GM23338 (cell line): ENCODE data around the gene PTPRN2. TPM values are rescaled to one million over a fixed set of nuclear protein-coding genes. Genes with fewer than 3 reads are reported as not detected.

Source experiments
- ATAC-seq: fragments of 200-7000 bp; cut with Tn5 transposase; 3 replicates; pipeline ENCODE4 v1.9.1; 2020
- DNase-seq: peaks from one replicate; pipeline ENCODE4 v3.0.0-alpha.2; 2015; ENCODE audit warnings: low spot score
- H2AFZ ChIP-seq: fragments of 200-600 bp; sonication (generic); 2 replicates; pipeline ENCODE4 v1.8.0; 2016; ENCODE audit warnings: antibody characterized with exemption, mild to moderate bottlenecking, moderate library complexity
- H3F3A ChIP-seq: fragments of 200-600 bp; sonication (generic); replicated peaks from 2 replicates; pipeline ENCODE4 v1.8.0; 2017; ENCODE audit warnings: antibody characterized with exemption, mixed run types, low read depth
- H3K27ac ChIP-seq: fragments of 200-600 bp; sonication (generic); 2 replicates; pipeline ENCODE4 v1.6.1; 2016; ENCODE audit warnings: low read depth
- H3K27me3 ChIP-seq: fragments of 200-600 bp; sonication (generic); 2 replicates; pipeline ENCODE4 v1.8.0; 2016; ENCODE audit warnings: mild to moderate bottlenecking, mixed run types, moderate library complexity; ENCODE audit not compliant: insufficient read depth
- H3K36me3 ChIP-seq: fragments of 200-600 bp; sonication (generic); 2 replicates; pipeline ENCODE4 v1.8.0; 2016; ENCODE audit warnings: mild to moderate bottlenecking; ENCODE audit not compliant: insufficient read depth
- H3K4me1 ChIP-seq: fragments of 200-600 bp; sonication (generic); 2 replicates; pipeline ENCODE4 v1.8.0; 2016; ENCODE audit warnings: mild to moderate bottlenecking, moderate library complexity; ENCODE audit not compliant: insufficient read depth
- H3K4me2 ChIP-seq: fragments of 200-600 bp; sonication (generic); 2 replicates; pipeline ENCODE4 v1.7.1; 2017; ENCODE audit warnings: mixed run types
- H3K4me3 ChIP-seq: fragments of 200-600 bp; sonication (generic); 2 replicates; pipeline ENCODE4 v1.6.1; 2016; ENCODE audit warnings: mixed run types
- H3K79me2 ChIP-seq: fragments of 200-600 bp; sonication (generic); replicated peaks from 2 replicates; pipeline ENCODE4 v1.8.0; 2017; ENCODE audit warnings: mild to moderate bottlenecking; ENCODE audit not compliant: insufficient read depth
- H3K9me2 ChIP-seq: fragments of 200-600 bp; sonication (generic); 2 replicates; pipeline ENCODE4 v1.8.0; 2017; ENCODE audit not compliant: insufficient read depth
- H4K20me1 ChIP-seq: fragments of 200-600 bp; sonication (generic); replicated peaks from 2 replicates; pipeline ENCODE4 v1.8.0; 2017; ENCODE audit warnings: mild to moderate bottlenecking; ENCODE audit not compliant: insufficient read depth
- H3K27ac Mint-ChIP-seq: 2 replicates; pipeline ENCODE4 v1.8.0; 2020; ENCODE audit warnings: inconsistent platforms, mild to moderate bottlenecking, moderate library complexity, mixed read lengths
- H3K27me3 Mint-ChIP-seq: 3 replicates; pipeline ENCODE4 v1.8.0; 2022; ENCODE audit warnings: low read depth, mild to moderate bottlenecking, moderate library complexity, mixed read lengths, inconsistent platforms; ENCODE audit not compliant: insufficient read depth, poor library complexity
- H3K36me3 Mint-ChIP-seq: 3 replicates; pipeline ENCODE4 v1.8.0; 2021; ENCODE audit warnings: low read depth, mild to moderate bottlenecking, inconsistent platforms, moderate library complexity, mixed read lengths
- H3K4me1 Mint-ChIP-seq: 3 replicates; pipeline ENCODE4 v1.8.0; 2020; ENCODE audit warnings: mild to moderate bottlenecking, inconsistent platforms, mixed read lengths
- H3K4me3 Mint-ChIP-seq: 3 replicates; pipeline ENCODE4 v1.8.0; 2021; ENCODE audit warnings: moderate library complexity, mild to moderate bottlenecking, inconsistent platforms, mixed read lengths
- H3K9me3 Mint-ChIP-seq: 3 replicates; pipeline ENCODE4 v1.8.0; 2020; ENCODE audit warnings: moderate library complexity, mild to moderate bottlenecking, inconsistent platforms, mixed read lengths
- CREB1 ChIP-seq: fragments of 250-450 bp; sonication (Bioruptor Pico); IDR thresholded peaks from 2 replicates; pipeline ENCODE4 v1.5.0; 2020; ENCODE audit warnings: low read depth, mild to moderate bottlenecking, moderate library complexity
- EZH2 ChIP-seq: fragments of 200-600 bp; sonication (generic); IDR thresholded peaks from one replicate; pipeline ENCODE4 v1.8.0; 2017; ENCODE audit warnings: antibody characterized with exemption, mild to moderate bottlenecking, low read depth; ENCODE audit not compliant: unreplicated experiment
- EZH2phosphoT487 ChIP-seq: fragments of 200-600 bp; sonication (generic); IDR thresholded peaks from one replicate; pipeline ENCODE4 v1.8.1; 2018; ENCODE audit warnings: antibody characterized with exemption; ENCODE audit not compliant: unreplicated experiment
- JUNB ChIP-seq: IDR thresholded peaks from one replicate; pipeline ENCODE4 v1.6.1; 2016; ENCODE audit warnings: antibody characterized with exemption; ENCODE audit not compliant: unreplicated experiment
- NANOG ChIP-seq: IDR thresholded peaks from 2 replicates; pipeline ENCODE4 v1.6.1; 2016; ENCODE audit warnings: antibody characterized with exemption, borderline replicate concordance
- POLR2AphosphoS5 ChIP-seq: IDR thresholded peaks from 2 replicates; pipeline ENCODE4 v1.6.1; 2016; ENCODE audit warnings: antibody characterized with exemption, low read depth
- STAT1 ChIP-seq: IDR thresholded peaks from one replicate; pipeline ENCODE4 v1.6.1; 2016; ENCODE audit warnings: antibody characterized with exemption; ENCODE audit not compliant: unreplicated experiment
- ZNF114 ChIP-seq: fragments of 250-450 bp; sonication (Bioruptor Pico); IDR thresholded peaks from 2 replicates; pipeline ENCODE4 v1.5.0; 2020; ENCODE audit warnings: mild to moderate bottlenecking, moderate library complexity
- ZNF331 ChIP-seq: fragments of 250-450 bp; sonication (Bioruptor Pico); IDR thresholded peaks from 2 replicates; pipeline ENCODE4 v1.5.0; 2020; ENCODE audit warnings: low read depth, mild to moderate bottlenecking, moderate library complexity
- polyA plus RNA-seq: library from polyadenylated mRNA; unstranded; fragments of >200 nt; fragmentation: Nextera tagmentation; extraction: Ambion mirVana; gene quantifications from 2 replicates; pipeline ENCODE4 v1.2.1, GENCODE V29; 2016
- total RNA-seq: library from RNA; depleted of rRNA; stranded (reverse); fragments of >200 nt; shearing (Covaris generic); gene quantifications from 2 replicates; pipeline ENCODE4 v1.2.3, GENCODE V29; 2014
- TF ChIP-seq, protein P1 (sequence below), 2 experiments: fragments of 200-600 bp in 1 of 2; sonication (generic) in 1 of 2; conservative IDR thresholded peaks; 2 replicates each; pipeline versions ENCODE4 v1.5.1 to v1.6.1; 2016 to 2017; ENCODE audit warnings: antibody characterized with exemption in 2 of 2, low read depth in 2 of 2, mild to moderate bottlenecking in 2 of 2, moderate library complexity in 1 of 2
- TF ChIP-seq, protein P2 (sequence below): fragments of 250-450 bp; sonication (Bioruptor Pico); IDR thresholded peaks from 2 replicates; pipeline ENCODE4 v1.5.0; 2020; ENCODE audit warnings: mild to moderate bottlenecking, moderate library complexity
- TF ChIP-seq, protein P3 (sequence below): IDR thresholded peaks from one replicate; pipeline ENCODE4 v1.6.1; 2018; ENCODE audit warnings: antibody characterized with exemption; ENCODE audit not compliant: unreplicated experiment

Gene PTPRN2
- total and polyA plus RNA-seq, 2 experiments from 2014 or later = 0.87 to 4.0 TPM

DNA sequence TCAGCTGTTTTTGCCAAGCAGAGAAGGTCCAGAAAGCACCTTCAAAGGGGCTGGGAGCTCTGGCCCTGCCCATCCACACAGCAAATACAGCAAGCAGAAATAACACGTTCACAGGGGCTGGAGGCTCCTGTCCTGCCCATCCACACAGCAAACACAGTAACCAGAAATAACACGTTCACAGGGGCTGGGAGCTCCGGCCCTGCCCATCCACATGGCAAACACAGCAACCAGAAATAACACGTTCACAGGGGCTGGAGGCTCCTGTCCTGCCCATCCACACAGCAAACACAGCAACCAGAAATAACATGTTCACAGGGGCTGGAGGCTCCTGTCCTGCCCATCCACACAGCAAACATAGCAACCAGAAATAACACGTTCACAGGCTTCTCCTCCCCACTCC lies 558.1 kb downstream of the PTPRN2 start:
- Histone ChIP-seq H3K4me1 (no peaks in the 10 kb centered on the region), H3F3A (no peaks in the 10 kb centered on the region), H3K4me3 (no peak overlapping the region), H3K36me3 (no peaks in the 10 kb centered on the region), H3K9me2 (no peaks in the 10 kb centered on the region), H3K79me2 (no peaks in the 10 kb centered on the region), H3K27ac (no peak overlapping the region), H4K20me1 (no peaks in the 10 kb centered on the region), H2AFZ (no peak overlapping the region), H3K27me3 (no peaks in the 10 kb centered on the region), H3K4me2 (no peak overlapping the region)
- H3K27ac Mint-ChIP-seq = no peak overlapping the region
- H3K27me3 Mint-ChIP-seq = peaks cover 6% of the 10 kb centered on the region
- DNase-seq (no peak), ATAC-seq (no peak)
- H3K36me3 Mint-ChIP-seq = peaks cover 66% of the 10 kb centered on the region
- H3K9me3 Mint-ChIP-seq = peaks cover 94% of the 10 kb centered on the region
- H3K4me1 Mint-ChIP-seq = no peaks in the 10 kb centered on the region
- TF ChIP-seq NANOG (no peak), STAT1 (no peak), CREB1 (CRISPR knock-in tag) (no peak), ZNF331 (CRISPR knock-in tag) (no peak), POLR2AphosphoS5 (no peak), EZH2 (no peak), JUNB (no peak), ZNF114 (no peak), EZH2phosphoT487 (no peak)
- TF ChIP-seq, protein P1, sequence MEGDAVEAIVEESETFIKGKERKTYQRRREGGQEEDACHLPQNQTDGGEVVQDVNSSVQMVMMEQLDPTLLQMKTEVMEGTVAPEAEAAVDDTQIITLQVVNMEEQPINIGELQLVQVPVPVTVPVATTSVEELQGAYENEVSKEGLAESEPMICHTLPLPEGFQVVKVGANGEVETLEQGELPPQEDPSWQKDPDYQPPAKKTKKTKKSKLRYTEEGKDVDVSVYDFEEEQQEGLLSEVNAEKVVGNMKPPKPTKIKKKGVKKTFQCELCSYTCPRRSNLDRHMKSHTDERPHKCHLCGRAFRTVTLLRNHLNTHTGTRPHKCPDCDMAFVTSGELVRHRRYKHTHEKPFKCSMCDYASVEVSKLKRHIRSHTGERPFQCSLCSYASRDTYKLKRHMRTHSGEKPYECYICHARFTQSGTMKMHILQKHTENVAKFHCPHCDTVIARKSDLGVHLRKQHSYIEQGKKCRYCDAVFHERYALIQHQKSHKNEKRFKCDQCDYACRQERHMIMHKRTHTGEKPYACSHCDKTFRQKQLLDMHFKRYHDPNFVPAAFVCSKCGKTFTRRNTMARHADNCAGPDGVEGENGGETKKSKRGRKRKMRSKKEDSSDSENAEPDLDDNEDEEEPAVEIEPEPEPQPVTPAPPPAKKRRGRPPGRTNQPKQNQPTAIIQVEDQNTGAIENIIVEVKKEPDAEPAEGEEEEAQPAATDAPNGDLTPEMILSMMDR (conservative IDR thresholded peaks at IDR 0.05; ENCODE audit: low read depth in 2 of 2) = no peak
- TF ChIP-seq, protein P2, sequence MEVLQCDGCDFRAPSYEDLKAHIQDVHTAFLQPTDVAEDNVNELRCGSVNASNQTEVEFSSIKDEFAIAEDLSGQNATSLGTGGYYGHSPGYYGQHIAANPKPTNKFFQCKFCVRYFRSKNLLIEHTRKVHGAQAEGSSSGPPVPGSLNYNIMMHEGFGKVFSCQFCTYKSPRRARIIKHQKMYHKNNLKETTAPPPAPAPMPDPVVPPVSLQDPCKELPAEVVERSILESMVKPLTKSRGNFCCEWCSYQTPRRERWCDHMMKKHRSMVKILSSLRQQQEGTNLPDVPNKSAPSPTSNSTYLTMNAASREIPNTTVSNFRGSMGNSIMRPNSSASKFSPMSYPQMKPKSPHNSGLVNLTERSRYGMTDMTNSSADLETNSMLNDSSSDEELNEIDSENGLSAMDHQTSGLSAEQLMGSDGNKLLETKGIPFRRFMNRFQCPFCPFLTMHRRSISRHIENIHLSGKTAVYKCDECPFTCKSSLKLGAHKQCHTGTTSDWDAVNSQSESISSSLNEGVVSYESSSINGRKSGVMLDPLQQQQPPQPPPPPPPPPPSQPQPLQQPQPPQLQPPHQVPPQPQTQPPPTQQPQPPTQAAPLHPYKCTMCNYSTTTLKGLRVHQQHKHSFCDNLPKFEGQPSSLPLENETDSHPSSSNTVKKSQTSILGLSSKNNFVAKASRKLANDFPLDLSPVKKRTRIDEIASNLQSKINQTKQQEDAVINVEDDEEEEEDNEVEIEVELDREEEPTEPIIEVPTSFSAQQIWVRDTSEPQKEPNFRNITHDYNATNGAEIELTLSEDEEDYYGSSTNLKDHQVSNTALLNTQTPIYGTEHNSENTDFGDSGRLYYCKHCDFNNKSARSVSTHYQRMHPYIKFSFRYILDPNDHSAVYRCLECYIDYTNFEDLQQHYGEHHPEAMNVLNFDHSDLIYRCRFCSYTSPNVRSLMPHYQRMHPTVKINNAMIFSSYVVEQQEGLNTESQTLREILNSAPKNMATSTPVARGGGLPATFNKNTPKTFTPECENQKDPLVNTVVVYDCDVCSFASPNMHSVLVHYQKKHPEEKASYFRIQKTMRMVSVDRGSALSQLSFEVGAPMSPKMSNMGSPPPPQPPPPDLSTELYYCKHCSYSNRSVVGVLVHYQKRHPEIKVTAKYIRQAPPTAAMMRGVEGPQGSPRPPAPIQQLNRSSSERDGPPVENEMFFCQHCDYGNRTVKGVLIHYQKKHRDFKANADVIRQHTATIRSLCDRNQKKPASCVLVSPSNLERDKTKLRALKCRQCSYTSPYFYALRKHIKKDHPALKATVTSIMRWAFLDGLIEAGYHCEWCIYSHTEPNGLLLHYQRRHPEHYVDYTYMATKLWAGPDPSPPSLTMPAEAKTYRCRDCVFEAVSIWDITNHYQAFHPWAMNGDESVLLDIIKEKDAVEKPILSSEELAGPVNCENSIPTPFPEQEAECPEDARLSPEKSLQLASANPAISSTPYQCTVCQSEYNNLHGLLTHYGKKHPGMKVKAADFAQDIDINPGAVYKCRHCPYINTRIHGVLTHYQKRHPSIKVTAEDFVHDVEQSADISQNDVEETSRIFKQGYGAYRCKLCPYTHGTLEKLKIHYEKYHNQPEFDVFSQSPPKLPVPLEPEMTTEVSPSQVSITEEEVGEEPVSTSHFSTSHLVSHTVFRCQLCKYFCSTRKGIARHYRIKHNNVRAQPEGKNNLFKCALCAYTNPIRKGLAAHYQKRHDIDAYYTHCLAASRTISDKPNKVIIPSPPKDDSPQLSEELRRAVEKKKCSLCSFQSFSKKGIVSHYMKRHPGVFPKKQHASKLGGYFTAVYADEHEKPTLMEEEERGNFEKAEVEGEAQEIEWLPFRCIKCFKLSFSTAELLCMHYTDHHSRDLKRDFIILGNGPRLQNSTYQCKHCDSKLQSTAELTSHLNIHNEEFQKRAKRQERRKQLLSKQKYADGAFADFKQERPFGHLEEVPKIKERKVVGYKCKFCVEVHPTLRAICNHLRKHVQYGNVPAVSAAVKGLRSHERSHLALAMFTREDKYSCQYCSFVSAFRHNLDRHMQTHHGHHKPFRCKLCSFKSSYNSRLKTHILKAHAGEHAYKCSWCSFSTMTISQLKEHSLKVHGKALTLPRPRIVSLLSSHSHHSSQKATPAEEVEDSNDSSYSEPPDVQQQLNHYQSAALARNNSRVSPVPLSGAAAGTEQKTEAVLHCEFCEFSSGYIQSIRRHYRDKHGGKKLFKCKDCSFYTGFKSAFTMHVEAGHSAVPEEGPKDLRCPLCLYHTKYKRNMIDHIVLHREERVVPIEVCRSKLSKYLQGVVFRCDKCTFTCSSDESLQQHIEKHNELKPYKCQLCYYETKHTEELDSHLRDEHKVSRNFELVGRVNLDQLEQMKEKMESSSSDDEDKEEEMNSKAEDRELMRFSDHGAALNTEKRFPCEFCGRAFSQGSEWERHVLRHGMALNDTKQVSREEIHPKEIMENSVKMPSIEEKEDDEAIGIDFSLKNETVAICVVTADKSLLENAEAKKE (CRISPR knock-in tag) = no peak
- TF ChIP-seq, protein P3, sequence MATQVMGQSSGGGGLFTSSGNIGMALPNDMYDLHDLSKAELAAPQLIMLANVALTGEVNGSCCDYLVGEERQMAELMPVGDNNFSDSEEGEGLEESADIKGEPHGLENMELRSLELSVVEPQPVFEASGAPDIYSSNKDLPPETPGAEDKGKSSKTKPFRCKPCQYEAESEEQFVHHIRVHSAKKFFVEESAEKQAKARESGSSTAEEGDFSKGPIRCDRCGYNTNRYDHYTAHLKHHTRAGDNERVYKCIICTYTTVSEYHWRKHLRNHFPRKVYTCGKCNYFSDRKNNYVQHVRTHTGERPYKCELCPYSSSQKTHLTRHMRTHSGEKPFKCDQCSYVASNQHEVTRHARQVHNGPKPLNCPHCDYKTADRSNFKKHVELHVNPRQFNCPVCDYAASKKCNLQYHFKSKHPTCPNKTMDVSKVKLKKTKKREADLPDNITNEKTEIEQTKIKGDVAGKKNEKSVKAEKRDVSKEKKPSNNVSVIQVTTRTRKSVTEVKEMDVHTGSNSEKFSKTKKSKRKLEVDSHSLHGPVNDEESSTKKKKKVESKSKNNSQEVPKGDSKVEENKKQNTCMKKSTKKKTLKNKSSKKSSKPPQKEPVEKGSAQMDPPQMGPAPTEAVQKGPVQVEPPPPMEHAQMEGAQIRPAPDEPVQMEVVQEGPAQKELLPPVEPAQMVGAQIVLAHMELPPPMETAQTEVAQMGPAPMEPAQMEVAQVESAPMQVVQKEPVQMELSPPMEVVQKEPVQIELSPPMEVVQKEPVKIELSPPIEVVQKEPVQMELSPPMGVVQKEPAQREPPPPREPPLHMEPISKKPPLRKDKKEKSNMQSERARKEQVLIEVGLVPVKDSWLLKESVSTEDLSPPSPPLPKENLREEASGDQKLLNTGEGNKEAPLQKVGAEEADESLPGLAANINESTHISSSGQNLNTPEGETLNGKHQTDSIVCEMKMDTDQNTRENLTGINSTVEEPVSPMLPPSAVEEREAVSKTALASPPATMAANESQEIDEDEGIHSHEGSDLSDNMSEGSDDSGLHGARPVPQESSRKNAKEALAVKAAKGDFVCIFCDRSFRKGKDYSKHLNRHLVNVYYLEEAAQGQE = no peak
- no peak overlapping the region for H3K4me3 Mint-ChIP-seq
